ENCODE measurements around the gene CD200R1L.

- TF ChIP-seq POLR2A (IDR thresholded peaks at IDR 0.05; ENCODE audit: low read depth, low read length) (no peak), CEBPB (IDR thresholded peaks at IDR 0.05; ENCODE audit: low read depth, low read length) (no peak), CTCF (conservative IDR thresholded peaks at IDR 0.05; ENCODE audit: low read depth, low read length) (no peak), MAZ (IDR thresholded peaks at IDR 0.05; ENCODE audit: borderline replicate concordance, low read depth, low read length) (no peak), RAD21 (IDR thresholded peaks at IDR 0.05; ENCODE audit: low read length) (no peak)
Observed at GRCh38 chr3:112871735-112872134, 25.1 kb upstream of the CD200R1L start.
